DOHH2 (cell line): ENCODE data around the gene LPIN3.

Experiments
- EZH2phosphoT487 ChIP-seq: fragments of 200-600 bp; sonication (generic); IDR thresholded peaks from 2 replicates; pipeline ENCODE4 v1.6.1; 2017; ENCODE audit warnings: borderline replicate concordance, mild to moderate bottlenecking, antibody characterized with exemption, low read length, moderate library complexity, mixed read lengths
- TF ChIP-seq, protein P1 (sequence below): fragments of 200-600 bp; sonication (generic); IDR thresholded peaks from one replicate; pipeline ENCODE4 v1.5.1; 2014; ENCODE audit warnings: antibody characterized with exemption, mild to moderate bottlenecking, low read depth, low read length; ENCODE audit not compliant: poor library complexity, severe bottlenecking

DNA sequence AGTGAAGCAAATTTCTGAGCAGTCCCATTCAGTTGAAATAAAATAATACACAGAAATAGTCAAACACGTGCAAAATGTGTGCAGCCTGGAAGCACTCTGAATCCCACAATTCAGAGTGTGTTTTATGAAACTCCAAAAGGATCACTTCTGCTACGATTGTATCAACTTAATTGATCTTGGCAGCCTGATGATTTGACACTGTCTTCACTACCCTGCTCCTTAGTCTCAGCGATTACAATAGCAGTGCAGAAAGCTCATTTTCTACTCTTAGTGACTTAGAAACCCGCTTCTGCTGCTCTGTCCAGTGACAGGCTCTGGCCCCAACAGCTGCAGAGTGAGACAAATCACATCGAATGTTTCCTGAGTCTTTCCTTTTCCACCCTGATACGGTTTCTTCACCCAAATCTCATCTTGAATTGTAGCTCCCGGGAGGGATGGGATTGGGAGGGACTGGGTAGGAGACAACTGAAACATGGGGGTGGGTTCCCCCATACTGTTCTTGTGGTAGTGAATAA is 42.2 kb downstream of the LPIN3 start:
- TF ChIP-seq, protein P1, sequence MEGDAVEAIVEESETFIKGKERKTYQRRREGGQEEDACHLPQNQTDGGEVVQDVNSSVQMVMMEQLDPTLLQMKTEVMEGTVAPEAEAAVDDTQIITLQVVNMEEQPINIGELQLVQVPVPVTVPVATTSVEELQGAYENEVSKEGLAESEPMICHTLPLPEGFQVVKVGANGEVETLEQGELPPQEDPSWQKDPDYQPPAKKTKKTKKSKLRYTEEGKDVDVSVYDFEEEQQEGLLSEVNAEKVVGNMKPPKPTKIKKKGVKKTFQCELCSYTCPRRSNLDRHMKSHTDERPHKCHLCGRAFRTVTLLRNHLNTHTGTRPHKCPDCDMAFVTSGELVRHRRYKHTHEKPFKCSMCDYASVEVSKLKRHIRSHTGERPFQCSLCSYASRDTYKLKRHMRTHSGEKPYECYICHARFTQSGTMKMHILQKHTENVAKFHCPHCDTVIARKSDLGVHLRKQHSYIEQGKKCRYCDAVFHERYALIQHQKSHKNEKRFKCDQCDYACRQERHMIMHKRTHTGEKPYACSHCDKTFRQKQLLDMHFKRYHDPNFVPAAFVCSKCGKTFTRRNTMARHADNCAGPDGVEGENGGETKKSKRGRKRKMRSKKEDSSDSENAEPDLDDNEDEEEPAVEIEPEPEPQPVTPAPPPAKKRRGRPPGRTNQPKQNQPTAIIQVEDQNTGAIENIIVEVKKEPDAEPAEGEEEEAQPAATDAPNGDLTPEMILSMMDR = no peak
- no peak for TF ChIP-seq EZH2phosphoT487
